HepG2 (cell line): ENCODE results near the gene MACROD2. TPM values are rescaled to one million over a fixed set of nuclear protein-coding genes. Genes with fewer than 3 reads are reported as not detected.

Experiments
- ATAC-seq: fragments of 200-7000 bp; cut with Tn5 transposase; 3 replicates; pipeline ENCODE4 v1.9.1; 2020; ENCODE audit warnings: mild to moderate bottlenecking, moderate library complexity
- BruUV-seq: library from RNA; stranded (reverse); fragments of 400-500 nt; replicated peaks from 2 replicates; lab custom pipeline; 2021; lab: Mats Ljungman, UMichigan
- CTCF ChIA-PET: fragments of 300-600 bp; formaldehyde crosslinking; extraction: SDS; loops from one replicate; lab custom pipeline; 2021; ENCODE audit warnings: low total read pairs, inconsistent platforms, low intra/inter-chr PET ratio; lab: Yijun Ruan, JAX
- POLR2A ChIA-PET: fragments of 350-600 bp; sonication (Branson Sonifier 250); formaldehyde crosslinking; loops from one replicate; lab custom pipeline; 2020; ENCODE audit warnings: antibody characterized with exemption, inconsistent platforms; lab: Yijun Ruan, JAX
- DNase-seq: peaks from one replicate; pipeline ENCODE4 v3.0.0-alpha.2; 2015; ENCODE audit warnings: low spot score
- FAIRE-seq: peaks from 3 replicates; lab custom pipeline; 2011; peaks lifted over from hg19 to GRCh38; lab: Jason Lieb, UNC
- H2AFZ ChIP-seq: one replicate; pipeline ENCODE4 v1.6.1; 2011; ENCODE audit warnings: low read length, inconsistent platforms
- H3K27ac ChIP-seq: fragments of 300-600 bp; 3 replicates; pipeline ENCODE4 v1.8.0; 2011; ENCODE audit warnings: mixed run types, mild to moderate bottlenecking, mixed read lengths, low read length, inconsistent platforms; ENCODE audit not compliant: insufficient read depth; ENCODE audit errors: extremely low read length
- H3K27me3 ChIP-seq, 2 experiments: fragments of 200-600 bp in 1 of 2; 2 replicates in 1 of 2; 3 replicates in 1 of 2; pipeline versions ENCODE4 v1.6.0 to v1.8.0; 2011; ENCODE audit warnings: low read length in 2 of 2, mild to moderate bottlenecking in 2 of 2, moderate library complexity in 2 of 2, inconsistent platforms in 1 of 2; ENCODE audit not compliant: insufficient read depth in 2 of 2, control insufficient read depth in 1 of 2
- H3K36me3 ChIP-seq, 2 experiments: fragments of 200-600 bp in 1 of 2; replicated peaks in 1 of 2; 2 replicates in 1 of 2; 3 replicates in 1 of 2; pipeline versions ENCODE4 v1.5.1 to v1.8.0; 2011; ENCODE audit warnings: low read length in 2 of 2, inconsistent platforms in 1 of 2; ENCODE audit not compliant: insufficient read depth in 2 of 2, control insufficient read depth in 1 of 2
- H3K4me1 ChIP-seq: 2 replicates; pipeline ENCODE4 v1.5.1; 2012; ENCODE audit warnings: low read length, inconsistent platforms; ENCODE audit not compliant: insufficient read depth
- H3K4me2 ChIP-seq: 2 replicates; pipeline ENCODE4 v1.6.0; 2011; ENCODE audit warnings: low read depth, low read length, inconsistent platforms
- H3K4me3 ChIP-seq, 3 experiments: fragments of 200-600 bp in 1 of 3; sonication (generic), shearing (Covaris generic) in 1 of 3; replicated peaks in 1 of 3; 2 replicates each; pipeline ENCODE4 v1.5.1; 2011 to 2016; ENCODE audit warnings: low read length in 3 of 3, inconsistent platforms in 2 of 3, low read depth in 2 of 3, mild to moderate bottlenecking in 2 of 3, control low read depth in 1 of 3, mixed read lengths in 1 of 3; ENCODE audit not compliant: insufficient read depth in 1 of 3
- H3K79me2 ChIP-seq: one replicate; pipeline ENCODE4 v1.6.1; 2011; ENCODE audit warnings: low read length, inconsistent platforms; ENCODE audit not compliant: insufficient read depth
- H3K9ac ChIP-seq: 2 replicates; pipeline ENCODE4 v1.6.0; 2011; ENCODE audit warnings: mild to moderate bottlenecking, low read depth, low read length, inconsistent platforms; ENCODE audit not compliant: insufficient read depth
- H3K9me3 ChIP-seq: 2 replicates; pipeline ENCODE4 v1.5.1; 2012; ENCODE audit warnings: mild to moderate bottlenecking, low read length
- H4K20me1 ChIP-seq: 2 replicates; pipeline ENCODE4 v1.6.0; 2011; ENCODE audit warnings: inconsistent platforms, mild to moderate bottlenecking, low read length, moderate library complexity; ENCODE audit not compliant: insufficient read depth
- HINFP ChIP-seq: sonication (generic); formaldehyde crosslinking; IDR thresholded peaks from 2 replicates; pipeline ENCODE4 v1.4.0; 2020; ENCODE audit warnings: low read depth, mild to moderate bottlenecking, missing genetic modification reagents
- HNF4A ChIP-seq: sonication (generic); formaldehyde crosslinking; IDR thresholded peaks from 2 replicates; pipeline ENCODE4 v1.4.0; 2020; ENCODE audit warnings: missing genetic modification reagents
- KIAA2018 ChIP-seq: sonication (generic); formaldehyde crosslinking; IDR thresholded peaks from 2 replicates; pipeline ENCODE4 v1.5.0; 2020; ENCODE audit warnings: mild to moderate bottlenecking, missing genetic modification reagents, borderline replicate concordance
- NCOR1 ChIP-seq: fragments of 200-600 bp; sonication (generic); IDR thresholded peaks from 2 replicates; pipeline ENCODE4 v1.7.0; 2017; ENCODE audit warnings: antibody characterized with exemption, low read length, borderline replicate concordance
- NFIB ChIP-seq: sonication (generic); formaldehyde crosslinking; IDR thresholded peaks from 2 replicates; pipeline ENCODE4 v1.9.0; 2021; ENCODE audit warnings: missing genetic modification reagents, mild to moderate bottlenecking, borderline replicate concordance
- NR2C2 ChIP-seq: sonication (generic); formaldehyde crosslinking; IDR thresholded peaks from 2 replicates; pipeline ENCODE4 v1.4.0; 2020; ENCODE audit warnings: missing genetic modification reagents, mild to moderate bottlenecking, moderate library complexity, borderline replicate concordance
- THAP8 ChIP-seq: sonication (generic); formaldehyde crosslinking; IDR thresholded peaks from 2 replicates; pipeline ENCODE4 v1.5.1; 2020; ENCODE audit warnings: missing genetic modification reagents, mild to moderate bottlenecking, borderline replicate concordance
- TRAFD1 ChIP-seq: sonication (generic); formaldehyde crosslinking; IDR thresholded peaks from 2 replicates; pipeline ENCODE4 v1.5.1; 2020; ENCODE audit warnings: missing genetic modification reagents, mild to moderate bottlenecking, borderline replicate concordance
- ZNF292 ChIP-seq: sonication (generic); formaldehyde crosslinking; IDR thresholded peaks from 2 replicates; pipeline ENCODE4 v1.8.1; 2022; ENCODE audit warnings: mild to moderate bottlenecking, low read depth, missing genetic modification reagents, borderline replicate concordance
- WGBS: methylation state at CpG from one replicate; pipeline ENCODE4 v1.1.6; 2017; ENCODE audit warnings: low lambda C conversion rate; 5-methylcytosine and 5-hydroxymethylcytosine counted together
- in situ Hi-C: cut with HindIII; loops from 2 replicates; pipeline ENCODE4 v1.10.0; 2017; ENCODE audit warnings: low pct_unique_long_range_greater_than_20kb; ENCODE audit not compliant: extremely low pct_ligation_motif_present
- intact Hi-C: fragments of 100-400 bp; cut with micrococcal nuclease; formaldehyde crosslinking; loops from one replicate; pipeline ENCODE4 v1.10.0; 2022; ENCODE audit not compliant: unreplicated experiment
- polyA plus RNA-seq, 8 experiments: library from polyadenylated mRNA; depleted of rRNA in 3 of 8; stranded (reverse) in 7 of 8; unstranded in 1 of 8; fragments of >200 nt; fragmentation: Illumina TruSeq in 4 of 8; extraction: Trizol in 4 of 8; gene quantifications; 2 replicates each; pipeline versions ENCODE4 v1.2.1 to v1.2.3, GENCODE V29; 2011 to 2016; ENCODE audit warnings: low read depth in 4 of 8, missing spikeins in 1 of 8, mixed read lengths in 1 of 8; ENCODE audit not compliant: insufficient read depth in 1 of 8
- total RNA-seq, 5 experiments: library from RNA; depleted of rRNA; stranded (reverse); fragments of >200 nt; fragmentation: Illumina TruSeq; extraction: Trizol; gene quantifications; 2 replicates each; pipeline ENCODE4 v1.2.3, GENCODE V29; 2016; ENCODE audit warnings: low read depth in 1 of 5

The MACROD2 gene
- total and polyA plus RNA-seq, 2 of the 13 experiments (the other 11 are each of a cell fraction or from before 2014, with no cell fraction given): 0.13 to 0.51 TPM

- TF ChIP-seq NFIB (CRISPR knock-in tag): no peak
- no peak for TF ChIP-seq NR2C2 (CRISPR knock-in tag)
- TF ChIP-seq HINFP (CRISPR knock-in tag): no peak
- TF ChIP-seq ZNF292 (CRISPR knock-in tag): no peak
- no peak for TF ChIP-seq TRAFD1
These were observed 1282.7 kb downstream of the MACROD2 start (continued) for GRCh38 chr20:15278041-15278440.

- DNase-seq (no peak), FAIRE-seq (no peak), ATAC-seq (no peak)
- Histone ChIP-seq H3K4me2 (no peak overlapping the region), H3K36me3 (no peaks in the 10 kb centered on the region), H3K9ac (no peak overlapping the region), H2AFZ (no peak overlapping the region), H3K4me1 (no peaks in the 10 kb centered on the region), H3K4me3 (no peak overlapping the region), H3K79me2 (no peaks in the 10 kb centered on the region), H4K20me1 (no peaks in the 10 kb centered on the region), H3K9me3 (peaks cover 78% of the 10 kb centered on the region), H3K27me3 (no peaks in the 10 kb centered on the region), H3K27ac (no peak overlapping the region)
- in situ Hi-C loops: no loop called here
- ChIA-PET POLR2A (no interaction called here), CTCF (no interaction called here)
- WGBS: 42% methylated on average over 5 of the region's 5 CpGs
- no TSS peak for BruUV-seq
- intact Hi-C loops: no loop called here
- TF ChIP-seq HNF4A (no peak), THAP8 (CRISPR knock-in tag) (no peak), NCOR1 (no peak), KIAA2018 (no peak)
These were observed 1292.0 kb downstream of the MACROD2 start for GRCh38 chr20:15287329-15287728.
